HEK293 (cell line): ENCODE results near the gene HSD17B12.
A peak's percentile ranks its signal among the peaks of the same experiment; 100 is the strongest.

ENCODE experiments used
- EGR2 ChIP-seq: fragments of 450-650 bp; formaldehyde crosslinking; IDR thresholded peaks from 2 replicates; pipeline ENCODE4 v1.5.1; 2016; ENCODE audit warnings: low read depth, missing biosample characterization, missing genetic modification characterization
- FEZF1 ChIP-seq: fragments of 450-650 bp; formaldehyde crosslinking; IDR thresholded peaks from 2 replicates; pipeline ENCODE4 v1.5.1; 2016; ENCODE audit warnings: missing biosample characterization, missing genetic modification characterization
- GLIS1 ChIP-seq: fragments of 450-650 bp; formaldehyde crosslinking; IDR thresholded peaks from 2 replicates; pipeline ENCODE4 v1.5.1; 2016; ENCODE audit warnings: missing biosample characterization, missing genetic modification characterization
- HOXD13 ChIP-seq: sonication (generic); formaldehyde crosslinking; IDR thresholded peaks from 2 replicates; pipeline ENCODE4 v1.8.0; 2022; ENCODE audit warnings: missing genetic modification reagents, borderline replicate concordance
- IKZF3 ChIP-seq: fragments of 450-650 bp; IDR thresholded peaks from 2 replicates; pipeline ENCODE4 v1.5.0; 2018; ENCODE audit warnings: missing biosample characterization, mild to moderate bottlenecking, missing genetic modification characterization, moderate library complexity
- KLF16 ChIP-seq: fragments of 450-650 bp; formaldehyde crosslinking; IDR thresholded peaks from 2 replicates; pipeline ENCODE4 v1.5.1; 2017; ENCODE audit warnings: missing biosample characterization, missing genetic modification characterization
- KLF17 ChIP-seq: fragments of 450-650 bp; formaldehyde crosslinking; IDR thresholded peaks from 2 replicates; pipeline ENCODE4 v1.5.1; 2016; ENCODE audit warnings: missing biosample characterization, missing genetic modification characterization
- KLF8 ChIP-seq: fragments of 450-650 bp; formaldehyde crosslinking; IDR thresholded peaks from 2 replicates; pipeline ENCODE4 v1.5.1; 2016; ENCODE audit warnings: missing biosample characterization, missing genetic modification characterization
- MZF1 ChIP-seq: fragments of 450-650 bp; formaldehyde crosslinking; IDR thresholded peaks from 2 replicates; pipeline ENCODE4 v1.5.1; 2017; ENCODE audit warnings: missing biosample characterization, missing genetic modification characterization, borderline replicate concordance
- SP2 ChIP-seq: fragments of 450-650 bp; formaldehyde crosslinking; IDR thresholded peaks from 2 replicates; pipeline ENCODE4 v1.5.1; 2016; ENCODE audit warnings: missing biosample characterization, missing genetic modification characterization
- TCF7L2 ChIP-seq: IDR thresholded peaks from 2 replicates; pipeline ENCODE4 v1.6.1; 2011; ENCODE audit warnings: low read depth, mild to moderate bottlenecking, inconsistent platforms, low read length, moderate library complexity, borderline replicate concordance
- ZBTB44 ChIP-seq: fragments of 450-650 bp; IDR thresholded peaks from 2 replicates; pipeline ENCODE4 v1.5.1; 2018; ENCODE audit warnings: missing biosample characterization, mild to moderate bottlenecking, missing genetic modification characterization
- ZBTB7A ChIP-seq: fragments of 450-650 bp; formaldehyde crosslinking; IDR thresholded peaks from 2 replicates; pipeline ENCODE4 v1.5.1; 2016; ENCODE audit warnings: low read depth, missing biosample characterization, missing genetic modification characterization
- ZBTB8A ChIP-seq: fragments of 450-650 bp; formaldehyde crosslinking; IDR thresholded peaks from 2 replicates; pipeline ENCODE4 v1.5.1; 2016; ENCODE audit warnings: missing biosample characterization, missing genetic modification characterization
- ZFHX2 ChIP-seq: fragments of 450-650 bp; formaldehyde crosslinking; conservative IDR thresholded peaks from 2 replicates; pipeline ENCODE4 v1.5.1; 2016; ENCODE audit warnings: missing biosample characterization, missing genetic modification characterization
- ZFP37 ChIP-seq: fragments of 450-650 bp; formaldehyde crosslinking; IDR thresholded peaks from 2 replicates; pipeline ENCODE4 v1.5.1; 2016; ENCODE audit warnings: missing biosample characterization, missing genetic modification characterization
- ZNF155 ChIP-seq: fragments of 450-650 bp; formaldehyde crosslinking; IDR thresholded peaks from 2 replicates; pipeline ENCODE4 v1.5.1; 2016; ENCODE audit warnings: missing biosample characterization, missing genetic modification characterization
- ZNF174 ChIP-seq: fragments of 450-650 bp; formaldehyde crosslinking; IDR thresholded peaks from 2 replicates; pipeline ENCODE4 v1.5.0; 2017; ENCODE audit warnings: missing biosample characterization, mild to moderate bottlenecking, missing genetic modification characterization
- ZNF184 ChIP-seq: fragments of 450-650 bp; IDR thresholded peaks from 2 replicates; pipeline ENCODE4 v1.5.1; 2018; ENCODE audit warnings: missing biosample characterization, mild to moderate bottlenecking, missing genetic modification characterization
- ZNF266 ChIP-seq: fragments of 450-650 bp; formaldehyde crosslinking; IDR thresholded peaks from 2 replicates; pipeline ENCODE4 v1.5.1; 2016; ENCODE audit warnings: missing biosample characterization, missing genetic modification characterization, low read depth
- ZNF311 ChIP-seq: fragments of 450-650 bp; formaldehyde crosslinking; IDR thresholded peaks from 2 replicates; pipeline ENCODE4 v1.5.1; 2017; ENCODE audit warnings: missing biosample characterization, missing genetic modification characterization, borderline replicate concordance
- ZNF324 ChIP-seq: fragments of 450-650 bp; formaldehyde crosslinking; IDR thresholded peaks from 2 replicates; pipeline ENCODE4 v1.5.1; 2016; ENCODE audit warnings: missing biosample characterization, missing genetic modification characterization
- ZNF354C ChIP-seq: fragments of 450-650 bp; formaldehyde crosslinking; IDR thresholded peaks from 2 replicates; pipeline ENCODE4 v1.5.1; 2016; ENCODE audit warnings: missing biosample characterization, missing genetic modification characterization, low read depth, borderline replicate concordance
- ZNF518A ChIP-seq: fragments of 450-650 bp; formaldehyde crosslinking; conservative IDR thresholded peaks from 2 replicates; pipeline ENCODE4 v1.5.1; 2016; ENCODE audit warnings: low read depth, missing biosample characterization, missing genetic modification characterization
- ZNF529 ChIP-seq: fragments of 450-650 bp; formaldehyde crosslinking; IDR thresholded peaks from 2 replicates; pipeline ENCODE4 v1.5.1; 2017; ENCODE audit warnings: missing genetic modification characterization, missing biosample characterization; ENCODE audit not compliant: insufficient replicate concordance
- ZNF560 ChIP-seq: fragments of 450-650 bp; formaldehyde crosslinking; IDR thresholded peaks from 2 replicates; pipeline ENCODE4 v1.5.1; 2017; ENCODE audit warnings: missing biosample characterization, missing genetic modification characterization, borderline replicate concordance
- ZNF561 ChIP-seq: fragments of 450-650 bp; IDR thresholded peaks from 2 replicates; pipeline ENCODE4 v1.5.1; 2018; ENCODE audit warnings: missing biosample characterization, missing genetic modification characterization, borderline replicate concordance
- ZNF629 ChIP-seq: fragments of 450-650 bp; formaldehyde crosslinking; IDR thresholded peaks from 2 replicates; pipeline ENCODE4 v1.5.1; 2017; ENCODE audit warnings: missing biosample characterization, missing genetic modification characterization
- ZNF677 ChIP-seq: fragments of 450-650 bp; IDR thresholded peaks from 2 replicates; pipeline ENCODE4 v1.5.0; 2018; ENCODE audit warnings: missing biosample characterization, mild to moderate bottlenecking, missing genetic modification characterization, moderate library complexity
- ZNF785 ChIP-seq: fragments of 450-650 bp; formaldehyde crosslinking; IDR thresholded peaks from 2 replicates; pipeline ENCODE4 v1.5.1; 2016; ENCODE audit warnings: missing biosample characterization, missing genetic modification characterization
- ZSCAN23 ChIP-seq: fragments of 450-650 bp; formaldehyde crosslinking; IDR thresholded peaks from 2 replicates; pipeline ENCODE4 v1.5.1; 2016; ENCODE audit warnings: missing biosample characterization, missing genetic modification characterization
- ZXDB ChIP-seq: fragments of 450-650 bp; formaldehyde crosslinking; IDR thresholded peaks from 2 replicates; pipeline ENCODE4 v1.5.1; 2016; ENCODE audit warnings: missing biosample characterization, missing genetic modification characterization
- TF ChIP-seq, protein P1 (sequence below): sonication (generic); formaldehyde crosslinking; IDR thresholded peaks from 2 replicates; pipeline ENCODE4 v1.8.1; 2022; ENCODE audit warnings: mild to moderate bottlenecking, moderate library complexity, missing genetic modification reagents

Gene HSD17B12

DNA sequence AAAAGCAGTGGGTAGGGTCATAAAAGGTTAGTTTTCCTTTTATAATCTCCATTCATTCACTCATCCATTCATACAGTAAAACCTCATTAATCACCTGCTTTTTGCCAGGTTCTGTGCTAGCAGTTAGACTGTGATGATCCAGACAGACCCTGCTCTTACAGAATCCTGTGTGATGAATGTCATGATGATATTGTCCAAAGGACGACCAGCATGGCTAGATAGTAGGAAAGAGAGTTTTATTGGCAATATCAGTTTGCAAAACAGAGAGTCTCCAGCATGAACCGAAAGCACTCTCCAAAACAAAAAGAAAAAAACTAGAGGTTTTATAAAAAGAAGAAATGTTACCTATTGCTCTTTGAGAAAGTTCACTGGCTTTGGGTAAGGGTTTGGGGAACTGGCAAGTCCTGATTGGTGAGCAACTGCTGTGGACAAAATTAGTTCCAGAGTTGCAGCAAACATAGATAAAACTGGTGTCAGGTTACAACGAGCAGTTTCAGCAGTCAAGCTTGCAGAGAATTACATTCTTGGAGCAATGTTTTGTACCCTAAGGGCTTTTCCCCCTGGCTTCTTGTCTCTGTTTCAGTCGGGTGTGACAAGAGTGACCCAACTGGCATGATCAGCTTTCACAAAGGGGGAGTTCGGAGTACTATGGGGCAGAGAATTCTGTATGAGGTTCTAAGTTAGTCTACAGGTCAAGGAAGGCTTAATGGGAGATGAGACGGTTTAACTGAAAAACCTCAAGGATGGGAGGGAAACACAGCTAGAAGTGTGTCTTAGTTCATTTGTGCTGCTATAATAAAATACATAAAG, 58.3 kb downstream of the HSD17B12 start (continued):
- TF ChIP-seq ZNF354C (tag by site-specific recombination) (no peak), ZBTB7A (tag by site-specific recombination) (no peak), ZXDB (tag by site-specific recombination) (peak; percentile 45; the same call in 1 of the 2 replicates), ZNF785 (no peak), ZNF518A (tag by site-specific recombination) (no peak), ZBTB8A (tag by site-specific recombination) (no peak), FEZF1 (tag by site-specific recombination) (no peak), ZNF677 (tag by site-specific recombination) (no peak), ZNF324 (tag by site-specific recombination) (no peak), ZNF155 (no peak), ZNF184 (tag by site-specific recombination) (no peak), MZF1 (tag by site-specific recombination) (peak; percentile 35; the same call in 1 of the 2 replicates), ZSCAN23 (tag by site-specific recombination) (no peak), ZNF311 (tag by site-specific recombination) (no peak), ZNF266 (tag by site-specific recombination) (no peak), ZNF560 (tag by site-specific recombination) (no peak), ZFHX2 (tag by site-specific recombination) (no peak), ZNF174 (tag by site-specific recombination) (no peak), KLF17 (tag by site-specific recombination) (no peak), KLF8 (no peak), HOXD13 (CRISPR knock-in tag) (no peak), KLF16 (tag by site-specific recombination) (no peak), EGR2 (tag by site-specific recombination) (no peak), TCF7L2 (no peak), ZBTB44 (tag by site-specific recombination) (peak; percentile 96), ZFP37 (no peak), SP2 (tag by site-specific recombination) (no peak), ZNF529 (tag by site-specific recombination) (no peak), GLIS1 (tag by site-specific recombination) (no peak), ZNF561 (no peak), IKZF3 (peak; percentile 42; the same call in 1 of the 2 replicates), ZNF629 (tag by site-specific recombination) (peak; percentile 23; the same call in 1 of the 2 replicates)
- TF ChIP-seq, protein P1, sequence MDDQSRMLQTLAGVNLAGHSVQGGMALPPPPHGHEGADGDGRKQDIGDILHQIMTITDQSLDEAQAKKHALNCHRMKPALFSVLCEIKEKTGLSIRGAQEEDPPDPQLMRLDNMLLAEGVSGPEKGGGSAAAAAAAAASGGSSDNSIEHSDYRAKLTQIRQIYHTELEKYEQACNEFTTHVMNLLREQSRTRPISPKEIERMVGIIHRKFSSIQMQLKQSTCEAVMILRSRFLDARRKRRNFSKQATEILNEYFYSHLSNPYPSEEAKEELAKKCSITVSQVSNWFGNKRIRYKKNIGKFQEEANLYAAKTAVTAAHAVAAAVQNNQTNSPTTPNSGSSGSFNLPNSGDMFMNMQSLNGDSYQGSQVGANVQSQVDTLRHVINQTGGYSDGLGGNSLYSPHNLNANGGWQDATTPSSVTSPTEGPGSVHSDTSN (CRISPR knock-in tag), result no peak
